Heart left ventricle (tissue), 16 donors: Measurements from ENCODE around the gene UNC50. TPM values are rescaled to one million over a fixed set of nuclear protein-coding genes. Genes with fewer than 3 reads are reported as not detected.

Source experiments
- ATAC-seq, 4 donors: fragments of 200-7000 bp; cut with Tn5 transposase; one replicate each; pipeline ENCODE4 v1.9.1; 2020 to 2022; ENCODE audit warnings: moderate library complexity in 4 of 4, mild to moderate bottlenecking in 3 of 4, moderate number of reproducible peaks in 1 of 4
- DNase-seq, 5 donors: peaks; one replicate each; pipeline ENCODE4 v3.0.0-alpha.2; 2020
- H3K27ac ChIP-seq, 12 donors: fragments of 200-600 bp; sonication (generic) in 4 of 12; one replicate each; pipeline versions ENCODE4 v1.5.0 to v1.8.0; 2016 to 2022; ENCODE audit warnings: mild to moderate bottlenecking in 2 of 12
- H3K27me3 ChIP-seq, 9 donors: fragments of 200-600 bp; sonication (generic) in 2 of 9; one replicate each; pipeline versions ENCODE4 v1.5.1 to v1.8.0; 2016 to 2022; ENCODE audit warnings: mild to moderate bottlenecking in 3 of 9
- H3K36me3 ChIP-seq, 9 donors: fragments of 200-600 bp; sonication (generic) in 2 of 9; one replicate each; pipeline versions ENCODE4 v1.5.0 to v1.8.0; 2018 to 2022; ENCODE audit warnings: mild to moderate bottlenecking in 2 of 9
- H3K4me1 ChIP-seq, 12 donors: fragments of 200-600 bp; sonication (generic) in 4 of 12; one replicate each; pipeline versions ENCODE4 v1.5.0 to v1.8.0; 2016 to 2022; ENCODE audit warnings: mild to moderate bottlenecking in 3 of 12
- H3K4me3 ChIP-seq, 12 donors: fragments of 200-600 bp; sonication (generic) in 4 of 12; one replicate each; pipeline versions ENCODE4 v1.5.0 to v1.8.0; 2017 to 2022; ENCODE audit warnings: mild to moderate bottlenecking in 9 of 12, moderate library complexity in 4 of 12
- H3K9me3 ChIP-seq, 12 donors: fragments of 200-600 bp; sonication (generic) in 4 of 12; one replicate each; pipeline versions ENCODE4 v1.5.0 to v1.8.0; 2016 to 2022; ENCODE audit warnings: mild to moderate bottlenecking in 1 of 12
- POLR2A ChIP-seq, 2 donors: fragments of 450-650 bp; IDR thresholded peaks; one replicate each; pipeline ENCODE4 v1.6.1; 2017; ENCODE audit warnings: antibody characterized with exemption in 2 of 2, mild to moderate bottlenecking in 2 of 2, moderate library complexity in 2 of 2
- WGBS, 4 donors: extraction: QIAGEN DNeasy Blood & Tissue Kit in 2 of 4; methylation state at CpG; one replicate each; pipeline versions ENCODE4 v1.1.5 to v1.1.7; 2013 to 2018; 5-methylcytosine and 5-hydroxymethylcytosine counted together
- intact Hi-C, 10 donors: fragments of 100-400 bp; cut with DNase I; formaldehyde crosslinking; loops; one replicate each; pipeline versions ENCODE4 v1.11.1 to v1.14.2; 2022
- polyA plus RNA-seq, 2 donors: library from polyadenylated mRNA; stranded (reverse); fragments of 200-250 nt; gene quantifications; one replicate each; pipeline ENCODE4 v1.2.3, GENCODE V29; 2013
- total RNA-seq, 9 donors: library from RNA; depleted of rRNA in 2 of 9; stranded (reverse); fragments of >200 nt in 2 of 9; fragmentation: NEBNext Ultra II Directional in 3 of 9; extraction: Animal tissue kit (Norgen Biotek cat#: 25700) in 3 of 9; gene quantifications; one replicate each; pipeline versions ENCODE4 v1.1.0 to v1.2.4, GENCODE V29; 2016 to 2023
- TF ChIP-seq, protein P1 (sequence below), 12 donors: fragments of 200-600 bp; sonication (generic) in 4 of 12; IDR thresholded peaks; one replicate each; pipeline versions ENCODE4 v1.5.0 to v1.8.0; 2018 to 2022; ENCODE audit warnings: antibody characterized with exemption in 12 of 12, mild to moderate bottlenecking in 5 of 12
- donor health status: ischemic (EF 13 %, LVEDD 7.1; RV severe dilation, severe dysfunction).
- donor health status: healthy with polysubstance abuse.
- donor health status: DM: no; HTN: yes; CAD: no.
- donor health status: DM: no; HTN: no; CAD: no.
- donor health status: ischemic (EF 25% LVEDD 6.9; RV normal size, moderate dysfunction).
- donor health status: ischemic (EF 25% LVEDD 5.7; RV mildly dilated, moderate dysfunction).
- donor health status: healthy.
- donor health status: DM: yes; HTN: yes; CAD: no.
- donor health status: ischemic (EF 35%, LVEDD 5.7; RV mildly dilated, moderate dysfunction).
- donor health status: nonischemic (EF 11% LVEDD 7.7; RV severe dilation, severe dysfunction).
- donor health status: DM: yes; HTN: yes; CAD: no.
- donor health status: PGD.
- donor health status: ischemic (EF 29% LVEDD 5.4; RV normal size, mild dysfunction).
- donor health status: nonischemic (EF 23%, LVEDD 6.1; RV moderate dilation, normal function).

Gene UNC50
- total and polyA plus RNA-seq, 11 donors: 22.3 to 37.0 (median 25.8) TPM

DNA sequence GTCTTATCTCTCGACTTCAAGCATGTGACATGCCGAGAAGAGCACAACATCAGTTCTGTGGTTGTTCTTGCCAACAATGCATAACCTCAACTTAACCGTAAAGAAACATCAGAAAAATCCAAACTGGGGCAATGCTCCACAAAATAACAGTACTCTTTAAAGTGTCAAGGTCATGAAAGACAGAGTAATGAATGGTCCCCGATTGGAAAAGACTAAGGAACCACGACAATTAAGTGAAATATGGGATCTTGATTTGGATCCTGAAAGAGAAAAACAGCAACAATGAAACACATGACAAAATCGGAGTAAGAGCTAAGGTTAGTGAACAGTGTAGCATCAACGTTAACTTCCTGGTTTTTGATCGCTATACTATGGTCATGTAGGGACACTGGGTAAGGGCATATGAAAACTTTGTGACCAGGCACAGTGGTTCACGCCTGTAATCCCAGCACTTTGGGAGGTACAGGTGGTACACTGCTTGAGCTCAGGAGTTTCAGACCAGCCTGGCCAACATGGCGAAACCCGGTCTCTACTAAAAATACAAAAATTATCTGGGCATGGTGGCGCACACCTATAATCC is 55.2 kb downstream of the UNC50 start:
- Histone ChIP-seq H3K4me1 (peaks cover 0 to 27% (median 0%) of the 10 kb centered on the region in 12 donors), H3K36me3 (peaks cover 0 to 24% (median 13%) of the 10 kb centered on the region in 9 donors), H3K27me3 (no peaks in the 10 kb centered on the region), H3K9me3 (peaks cover 0 to 6% (median 0%) of the 10 kb centered on the region in 12 donors), H3K27ac (peak overlapping the region in 1 of 12 donors; percentile 78), H3K4me3 (no peak overlapping the region)
- TF ChIP-seq POLR2A (IDR thresholded peaks at IDR 0.05): no peak
- TF ChIP-seq, protein P1, sequence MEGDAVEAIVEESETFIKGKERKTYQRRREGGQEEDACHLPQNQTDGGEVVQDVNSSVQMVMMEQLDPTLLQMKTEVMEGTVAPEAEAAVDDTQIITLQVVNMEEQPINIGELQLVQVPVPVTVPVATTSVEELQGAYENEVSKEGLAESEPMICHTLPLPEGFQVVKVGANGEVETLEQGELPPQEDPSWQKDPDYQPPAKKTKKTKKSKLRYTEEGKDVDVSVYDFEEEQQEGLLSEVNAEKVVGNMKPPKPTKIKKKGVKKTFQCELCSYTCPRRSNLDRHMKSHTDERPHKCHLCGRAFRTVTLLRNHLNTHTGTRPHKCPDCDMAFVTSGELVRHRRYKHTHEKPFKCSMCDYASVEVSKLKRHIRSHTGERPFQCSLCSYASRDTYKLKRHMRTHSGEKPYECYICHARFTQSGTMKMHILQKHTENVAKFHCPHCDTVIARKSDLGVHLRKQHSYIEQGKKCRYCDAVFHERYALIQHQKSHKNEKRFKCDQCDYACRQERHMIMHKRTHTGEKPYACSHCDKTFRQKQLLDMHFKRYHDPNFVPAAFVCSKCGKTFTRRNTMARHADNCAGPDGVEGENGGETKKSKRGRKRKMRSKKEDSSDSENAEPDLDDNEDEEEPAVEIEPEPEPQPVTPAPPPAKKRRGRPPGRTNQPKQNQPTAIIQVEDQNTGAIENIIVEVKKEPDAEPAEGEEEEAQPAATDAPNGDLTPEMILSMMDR (IDR thresholded peaks at IDR 0.05): no peak
- WGBS, 4 donors: 87 to 89% (median 87%) methylated on average over 12 of the region's 12 CpGs
- no peak for DNase-seq
- ATAC-seq: no peak
- intact Hi-C loops: loop anchor here in 1 of 10 donors (5.0 kb wide), 1 partner anchor 409 kb away; no protein-coding TSS in a partner anchor

DNA sequence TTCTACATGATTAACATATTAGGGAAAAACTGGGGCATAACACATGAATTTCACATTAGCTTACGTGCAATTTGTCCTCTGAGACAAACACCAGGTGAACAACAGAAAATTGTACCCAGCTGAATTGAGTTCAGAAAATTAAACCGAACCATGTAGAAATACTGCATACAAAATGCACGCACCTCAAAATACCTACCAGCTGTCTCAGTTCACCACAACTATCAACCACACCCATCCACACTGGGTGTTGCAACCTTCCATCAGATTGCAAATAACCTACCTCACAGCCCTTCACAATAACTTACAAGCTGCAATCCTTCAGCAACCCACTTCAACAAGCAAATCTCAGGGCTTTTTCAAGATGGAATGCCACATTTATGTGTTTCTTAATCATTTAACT is 55.9 kb downstream of the UNC50 start:
- DNase-seq (no peak), ATAC-seq (no peak)
- H3K4me1 ChIP-seq: peaks cover 0 to 25% (median 0%) of the 10 kb centered on the region in 12 donors
- H3K4me3 ChIP-seq: no peak overlapping the region
- intact Hi-C loops: loop anchor here in 1 of 10 donors (5.0 kb wide), 1 partner anchor 408 kb away; no protein-coding TSS in a partner anchor
- 90 to 97% (median 93%) methylated on average over 3 of the region's 3 CpGs for WGBS, 4 donors
- H3K27me3 ChIP-seq: no peaks in the 10 kb centered on the region
- H3K27ac ChIP-seq: peak overlapping the region in 1 of 12 donors; percentile 78
- no peak for TF ChIP-seq POLR2A (IDR thresholded peaks at IDR 0.05)
- TF ChIP-seq, protein P1 (IDR thresholded peaks at IDR 0.05): no peak
- peaks cover 0 to 24% (median 16%) of the 10 kb centered on the region in 9 donors for H3K36me3 ChIP-seq
- H3K9me3 ChIP-seq: peaks cover 0 to 6% (median 0%) of the 10 kb centered on the region in 12 donors

DNA sequence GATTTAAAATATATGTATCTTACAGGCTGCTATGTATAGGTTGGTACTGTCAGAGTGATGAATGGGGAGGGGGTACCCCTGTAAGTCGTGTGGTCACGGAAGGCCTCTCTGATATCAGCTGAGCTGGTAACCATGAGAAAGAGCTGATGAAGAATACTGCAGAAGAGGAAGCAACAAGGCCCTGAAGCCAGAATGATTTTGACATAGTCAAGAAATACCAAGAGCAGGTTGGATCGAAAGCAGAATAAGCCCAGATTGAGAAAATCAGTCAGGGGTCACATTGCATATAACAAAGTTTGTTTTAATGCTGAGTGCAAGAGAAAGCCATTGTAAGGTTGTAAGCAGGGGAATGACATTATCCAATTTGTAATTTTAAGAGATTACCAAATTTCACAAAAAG is 57.3 kb downstream of the UNC50 start:
- intact Hi-C loops: no loop called here
- no peak for TF ChIP-seq POLR2A (IDR thresholded peaks at IDR 0.05)
- TF ChIP-seq, protein P1 (IDR thresholded peaks at IDR 0.05): no peak
- 82 to 98% (median 90%) methylated on average over 3 of the region's 3 CpGs for WGBS, 4 donors
- no peak for ATAC-seq
- Histone ChIP-seq H3K9me3 (peaks cover 0 to 2% (median 0%) of the 10 kb centered on the region in 12 donors), H3K36me3 (peaks cover 0 to 31% (median 16%) of the 10 kb centered on the region in 9 donors), H3K4me1 (peaks cover 0 to 20% (median 2%) of the 10 kb centered on the region in 12 donors), H3K27me3 (no peaks in the 10 kb centered on the region), H3K4me3 (no peak overlapping the region), H3K27ac (no peak overlapping the region)
- no peak for DNase-seq

Other genes starting within 250 kb of the UNC50 start
- gene INPP4A, start 163.7 kb upstream of the UNC50 start, total RNA-seq: 10 to 100 TPM; 15.2 to 30.5 (median 20.6) TPM
- 1 to 10 TPM; 5.1 to 8.7 TPM for gene INPP4A, start 163.7 kb upstream of the UNC50 start, polyA plus RNA-seq
- gene COA5, start 77 bp upstream of the UNC50 start, total RNA-seq: 10 to 100 TPM; 19.6 to 33.5 (median 27.7) TPM
- gene COA5, start 77 bp upstream of the UNC50 start, polyA plus RNA-seq: 10 to 100 TPM; 23.2 to 39.5 TPM
- 10 to 100 TPM; 10.2 to 45.0 (median 18.2) TPM for gene MGAT4A, start 122.5 kb downstream of the UNC50 start, total RNA-seq
- 1 to 10 TPM; 4.2 to 6.7 TPM for gene MGAT4A, start 122.5 kb downstream of the UNC50 start, polyA plus RNA-seq